Germinal center (tissue), 1 donor: Measurements from ENCODE around the gene IL1RAPL2.
"Not testable (repeated sequence)": the region's sequence is repeated elsewhere in the genome, so short reads cannot be mapped to it uniquely, and the experiment has no call there.

Source experiments
- DNase-seq: peaks from one replicate; pipeline ENCODE4 v3.0.0; 2012; ENCODE audit warnings: mixed read lengths, low spot score

The IL1RAPL2 gene

GRCh38 chrX:104565791-104566680 lies at the start of gene IL1RAPL2:
TSS of gene IL1RAPL2 (plus strand) at chrX:104566199.
- DNase-seq: no peak

- DNase-seq: no peak
Measured at GRCh38 chrX:104522386-104522785, 43.6 kb upstream of the IL1RAPL2 start.

GRCh38 chrX:104523858-104524257 lies 42.1 kb upstream of the IL1RAPL2 start:
- DNase-seq: no peak

GRCh38 chrX:104539081-104539480 lies 26.9 kb upstream of the IL1RAPL2 start:
- DNase-seq: no peak

- not testable (repeated sequence) for DNase-seq
Measured at GRCh38 chrX:104542447-104542846, 23.6 kb upstream of the IL1RAPL2 start.

- no peak for DNase-seq
Measured at GRCh38 chrX:104564335-104564734, 1.7 kb upstream of the IL1RAPL2 start.

GRCh38 chrX:104564921-104565703 lies 887 bp upstream of the IL1RAPL2 start:
- DNase-seq: no peak

- DNase-seq: no peak
Measured at GRCh38 chrX:104566681-104567501, 892 bp downstream of the IL1RAPL2 start.

- no peak for DNase-seq
Measured at GRCh38 chrX:104567506-104567905, 1.5 kb downstream of the IL1RAPL2 start.

GRCh38 chrX:104568304-104568915 lies 2.4 kb downstream of the IL1RAPL2 start:
- DNase-seq: no peak

- no peak for DNase-seq
Measured at GRCh38 chrX:104618106-104618895, 52.3 kb downstream of the IL1RAPL2 start.

- no peak for DNase-seq
Measured at GRCh38 chrX:104621781-104622180, 55.8 kb downstream of the IL1RAPL2 start.

GRCh38 chrX:104641176-104641575 lies 75.2 kb downstream of the IL1RAPL2 start:
- peak; percentile 1 for DNase-seq

GRCh38 chrX:104647084-104647483 lies 81.1 kb downstream of the IL1RAPL2 start:
- no peak for DNase-seq

GRCh38 chrX:104659005-104659744 lies 93.2 kb downstream of the IL1RAPL2 start:
- DNase-seq: no peak

- DNase-seq: no peak
Measured at GRCh38 chrX:104660092-104660491, 94.1 kb downstream of the IL1RAPL2 start.

GRCh38 chrX:104662694-104663093 lies 96.7 kb downstream of the IL1RAPL2 start:
- DNase-seq: no peak

GRCh38 chrX:104665691-104666090 lies 99.7 kb downstream of the IL1RAPL2 start:
- no peak for DNase-seq

GRCh38 chrX:104668550-104668949 lies 102.6 kb downstream of the IL1RAPL2 start:
- no peak for DNase-seq

- DNase-seq: no peak
Measured at GRCh38 chrX:104669063-104669462, 103.1 kb downstream of the IL1RAPL2 start.
